Duodenal mucosa (tissue), 2 donors: ENCODE measurements around the gene RTL3.
"Not testable (repeated sequence)": the region's sequence is repeated elsewhere in the genome, so short reads cannot be mapped to it uniquely, and the experiment has no call there.

Source experiments
- H3K27ac ChIP-seq: one replicate; pipeline ENCODE4 v1.7.0; 2013; ENCODE audit warnings: low read depth, low read length
- H3K27me3 ChIP-seq, 2 donors: one replicate each; pipeline ENCODE4 v1.7.0; 2013; ENCODE audit warnings: low read length in 2 of 2, control low read depth in 1 of 2; ENCODE audit not compliant: insufficient read depth in 2 of 2, control insufficient read depth in 1 of 2
- H3K36me3 ChIP-seq, 2 donors: one replicate each; pipeline ENCODE4 v1.7.0; 2013; ENCODE audit warnings: low read length in 2 of 2, control low read depth in 1 of 2; ENCODE audit not compliant: insufficient read depth in 2 of 2, control insufficient read depth in 1 of 2
- H3K4me1 ChIP-seq, 2 donors: one replicate each; pipeline ENCODE4 v1.7.0; 2013; ENCODE audit warnings: low read length in 2 of 2, control low read depth in 1 of 2; ENCODE audit not compliant: insufficient read depth in 2 of 2, control insufficient read depth in 1 of 2
- H3K4me3 ChIP-seq, 2 donors: one replicate each; pipeline ENCODE4 v1.7.0; 2013; ENCODE audit warnings: low read length in 2 of 2, low read depth in 1 of 2
- H3K9ac ChIP-seq, 2 donors: one replicate each; pipeline ENCODE4 v1.7.0; 2013; ENCODE audit warnings: low read length in 2 of 2, low read depth in 1 of 2
- H3K9me3 ChIP-seq, 2 donors: one replicate each; pipeline ENCODE4 v1.7.0; 2013; ENCODE audit warnings: low read length in 2 of 2, control low read depth in 1 of 2; ENCODE audit not compliant: control insufficient read depth in 1 of 2

The RTL3 gene

GRCh38 chrX:78659955-78660354 is 827 bp upstream of the RTL3 start:
- Histone ChIP-seq H3K9me3 (no peaks in the 10 kb centered on the region), H3K27ac (no peak overlapping the region), H3K36me3 (no peaks in the 10 kb centered on the region), H3K4me1 (no peaks in the 10 kb centered on the region), H3K9ac (no peak overlapping the region), H3K4me3 (no peak overlapping the region), H3K27me3 (no peaks in the 10 kb centered on the region)

GRCh38 chrX:78658414-78658813 is 714 bp downstream of the RTL3 start:
- no peak overlapping the region for H3K4me3 ChIP-seq
- H3K27me3 ChIP-seq, result no peaks in the 10 kb centered on the region
- no peaks in the 10 kb centered on the region for H3K36me3 ChIP-seq
- H3K27ac ChIP-seq, result no peak overlapping the region
- no peaks in the 10 kb centered on the region for H3K9me3 ChIP-seq
- no peak overlapping the region for H3K9ac ChIP-seq
- no peaks in the 10 kb centered on the region for H3K4me1 ChIP-seq

GRCh38 chrX:78655642-78656041 is 3.5 kb downstream of the RTL3 start:
- H3K9me3 ChIP-seq, result no peaks in the 10 kb centered on the region
- no peaks in the 10 kb centered on the region for H3K36me3 ChIP-seq
- no peaks in the 10 kb centered on the region for H3K27me3 ChIP-seq
- no peaks in the 10 kb centered on the region for H3K4me1 ChIP-seq
- H3K27ac ChIP-seq, result no peak overlapping the region
- H3K4me3 ChIP-seq, result no peak overlapping the region
- no peak overlapping the region for H3K9ac ChIP-seq

- Histone ChIP-seq H3K4me1 (no peaks in the 10 kb centered on the region), H3K27me3 (no peaks in the 10 kb centered on the region), H3K27ac (no peak overlapping the region), H3K9ac (no peak overlapping the region), H3K36me3 (no peaks in the 10 kb centered on the region), H3K9me3 (no peaks in the 10 kb centered on the region), H3K4me3 (no peak overlapping the region)
These were observed 5.9 kb downstream of the RTL3 start for GRCh38 chrX:78653118-78653822.

- H3K9me3 ChIP-seq, result no peaks in the 10 kb centered on the region
- H3K9ac ChIP-seq, result no peak overlapping the region
- no peaks in the 10 kb centered on the region for H3K36me3 ChIP-seq
- no peaks in the 10 kb centered on the region for H3K27me3 ChIP-seq
- H3K4me3 ChIP-seq, result no peak overlapping the region
- no peak overlapping the region for H3K27ac ChIP-seq
- H3K4me1 ChIP-seq, result no peaks in the 10 kb centered on the region
These were observed 8.2 kb downstream of the RTL3 start for GRCh38 chrX:78650906-78651437.

- H3K27me3 ChIP-seq, result no peaks in the 10 kb centered on the region
- H3K27ac ChIP-seq, result no peak overlapping the region
- peaks cover 0 to 3% of the 10 kb centered on the region in 2 donors for H3K9me3 ChIP-seq
- no peaks in the 10 kb centered on the region for H3K36me3 ChIP-seq
- H3K4me1 ChIP-seq, result no peaks in the 10 kb centered on the region
- H3K9ac ChIP-seq, result no peak overlapping the region
- no peak overlapping the region for H3K4me3 ChIP-seq
These were observed 15.3 kb downstream of the RTL3 start for GRCh38 chrX:78643874-78644273.

GRCh38 chrX:78643096-78643495 is 16.0 kb downstream of the RTL3 start:
- Histone ChIP-seq H3K36me3 (no peaks in the 10 kb centered on the region), H3K4me3 (no peak overlapping the region), H3K9me3 (peaks cover 0 to 3% of the 10 kb centered on the region in 2 donors), H3K27me3 (no peaks in the 10 kb centered on the region), H3K27ac (no peak overlapping the region), H3K9ac (no peak overlapping the region), H3K4me1 (no peaks in the 10 kb centered on the region)

- H3K9me3 ChIP-seq, H3K4me1 ChIP-seq, H3K9ac ChIP-seq, H3K36me3 ChIP-seq, H3K27ac ChIP-seq, H3K27me3 ChIP-seq, H3K4me3 ChIP-seq: not testable (repeated sequence)
These were observed 23.0 kb downstream of the RTL3 start for GRCh38 chrX:78636096-78636495.

- no peaks in the 10 kb centered on the region for H3K36me3 ChIP-seq
- no peak overlapping the region for H3K27ac ChIP-seq
- no peaks in the 10 kb centered on the region for H3K27me3 ChIP-seq
- peaks cover 0 to 3% of the 10 kb centered on the region in 2 donors for H3K4me1 ChIP-seq
- no peak overlapping the region for H3K9ac ChIP-seq
- H3K9me3 ChIP-seq, result no peaks in the 10 kb centered on the region
- H3K4me3 ChIP-seq, result no peak overlapping the region
These were observed 33.9 kb downstream of the RTL3 start for GRCh38 chrX:78624962-78625909.

GRCh38 chrX:78624426-78624825 is 34.7 kb downstream of the RTL3 start:
- no peak overlapping the region for H3K4me3 ChIP-seq
- H3K9me3 ChIP-seq, result no peaks in the 10 kb centered on the region
- H3K27me3 ChIP-seq, result no peaks in the 10 kb centered on the region
- H3K36me3 ChIP-seq, result no peaks in the 10 kb centered on the region
- H3K4me1 ChIP-seq, result peaks cover 0 to 3% of the 10 kb centered on the region in 2 donors
- H3K9ac ChIP-seq, result no peak overlapping the region
- no peak overlapping the region for H3K27ac ChIP-seq
